Nephron (organoid): ENCODE measurements around the gene ENC1.

ENCODE experiments used
- H3K27ac Mint-ChIP-seq, 3 experiments: 2 replicates each; pipeline ENCODE4 v1.8.0; 2020; ENCODE audit warnings: mixed read lengths in 3 of 3, mild to moderate bottlenecking in 2 of 3, moderate library complexity in 1 of 3
- H3K27me3 Mint-ChIP-seq: 2 replicates; pipeline ENCODE4 v1.8.0; 2021; ENCODE audit warnings: low read depth, mild to moderate bottlenecking, moderate library complexity, mixed read lengths
- H3K36me3 Mint-ChIP-seq: 2 replicates; pipeline ENCODE4 v1.8.0; 2020; ENCODE audit warnings: low read depth, mixed read lengths
- H3K4me1 Mint-ChIP-seq: 2 replicates; pipeline ENCODE4 v1.8.0; 2020; ENCODE audit warnings: mixed read lengths
- H3K4me3 Mint-ChIP-seq, 3 experiments: 2 replicates each; pipeline ENCODE4 v1.8.0; 2020; ENCODE audit warnings: mild to moderate bottlenecking in 3 of 3, mixed read lengths in 3 of 3, moderate library complexity in 2 of 3
- H3K9me3 Mint-ChIP-seq: 2 replicates; pipeline ENCODE4 v1.8.0; 2020; ENCODE audit warnings: mixed read lengths
- TF ChIP-seq, protein P1 (sequence below), 3 experiments: fragments of 200-600 bp; sonication (generic); IDR thresholded peaks; one replicate each; pipeline ENCODE4 v1.5.0; 2021; ENCODE audit warnings: antibody characterized with exemption in 3 of 3; ENCODE audit not compliant: unreplicated experiment in 3 of 3

ENC1 gene

DNA sequence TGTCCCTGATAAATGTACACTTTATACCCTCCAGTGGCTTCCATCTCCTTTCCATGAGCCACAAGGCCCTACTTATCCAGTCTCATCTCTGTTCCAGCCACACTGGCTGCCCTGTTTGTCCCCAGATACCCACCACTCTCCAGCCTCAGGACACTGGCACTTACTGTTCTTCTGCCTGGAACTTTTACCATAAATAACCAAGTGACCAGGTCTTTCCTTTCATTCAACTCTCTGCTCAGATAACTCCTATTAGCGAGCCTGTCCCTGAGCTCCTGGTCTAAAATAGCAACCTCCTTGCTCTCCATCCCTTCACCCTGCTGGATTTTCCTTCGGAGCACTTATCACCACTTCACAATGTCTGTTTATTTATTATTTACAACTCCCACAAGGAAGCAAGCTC, 16.6 kb upstream of the ENC1 start:
- no peak overlapping the region for H3K4me3 Mint-ChIP-seq
- H3K27me3 Mint-ChIP-seq = peaks cover 6% of the 10 kb centered on the region
- no peak overlapping the region for H3K27ac Mint-ChIP-seq
- H3K4me1 Mint-ChIP-seq = peaks cover 14% of the 10 kb centered on the region
- H3K9me3 Mint-ChIP-seq = no peaks in the 10 kb centered on the region
- H3K36me3 Mint-ChIP-seq = no peaks in the 10 kb centered on the region
- TF ChIP-seq, protein P1, sequence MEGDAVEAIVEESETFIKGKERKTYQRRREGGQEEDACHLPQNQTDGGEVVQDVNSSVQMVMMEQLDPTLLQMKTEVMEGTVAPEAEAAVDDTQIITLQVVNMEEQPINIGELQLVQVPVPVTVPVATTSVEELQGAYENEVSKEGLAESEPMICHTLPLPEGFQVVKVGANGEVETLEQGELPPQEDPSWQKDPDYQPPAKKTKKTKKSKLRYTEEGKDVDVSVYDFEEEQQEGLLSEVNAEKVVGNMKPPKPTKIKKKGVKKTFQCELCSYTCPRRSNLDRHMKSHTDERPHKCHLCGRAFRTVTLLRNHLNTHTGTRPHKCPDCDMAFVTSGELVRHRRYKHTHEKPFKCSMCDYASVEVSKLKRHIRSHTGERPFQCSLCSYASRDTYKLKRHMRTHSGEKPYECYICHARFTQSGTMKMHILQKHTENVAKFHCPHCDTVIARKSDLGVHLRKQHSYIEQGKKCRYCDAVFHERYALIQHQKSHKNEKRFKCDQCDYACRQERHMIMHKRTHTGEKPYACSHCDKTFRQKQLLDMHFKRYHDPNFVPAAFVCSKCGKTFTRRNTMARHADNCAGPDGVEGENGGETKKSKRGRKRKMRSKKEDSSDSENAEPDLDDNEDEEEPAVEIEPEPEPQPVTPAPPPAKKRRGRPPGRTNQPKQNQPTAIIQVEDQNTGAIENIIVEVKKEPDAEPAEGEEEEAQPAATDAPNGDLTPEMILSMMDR (IDR thresholded peaks at IDR 0.05; ENCODE audit: unreplicated experiment in 3 of 3) = no peak

DNA sequence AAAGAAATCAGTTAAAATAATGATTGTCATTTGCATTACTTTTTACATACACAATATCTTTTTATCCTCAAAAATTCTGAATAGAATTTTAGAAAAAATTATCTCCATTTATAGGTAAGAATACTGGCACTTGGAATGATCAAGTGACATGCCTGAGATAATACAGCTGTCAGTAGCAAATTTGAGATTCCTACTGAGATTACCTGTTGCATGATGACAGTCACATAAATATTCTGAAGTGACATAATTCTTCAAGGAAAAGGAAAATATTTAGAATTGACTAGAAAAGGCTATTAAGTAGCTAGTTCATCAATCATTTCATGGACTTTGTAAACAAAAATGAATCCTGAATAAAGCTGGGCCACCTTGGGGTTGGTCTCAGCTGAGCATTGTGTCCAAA, 15.2 kb upstream of the ENC1 start:
- Mint-ChIP-seq H3K27me3 (peaks cover 6% of the 10 kb centered on the region), H3K27ac (no peak overlapping the region), H3K9me3 (no peaks in the 10 kb centered on the region), H3K4me1 (peaks cover 3% of the 10 kb centered on the region), H3K36me3 (no peaks in the 10 kb centered on the region), H3K4me3 (no peak overlapping the region)
- TF ChIP-seq, protein P1 (IDR thresholded peaks at IDR 0.05; ENCODE audit: unreplicated experiment in 3 of 3) = no peak

DNA sequence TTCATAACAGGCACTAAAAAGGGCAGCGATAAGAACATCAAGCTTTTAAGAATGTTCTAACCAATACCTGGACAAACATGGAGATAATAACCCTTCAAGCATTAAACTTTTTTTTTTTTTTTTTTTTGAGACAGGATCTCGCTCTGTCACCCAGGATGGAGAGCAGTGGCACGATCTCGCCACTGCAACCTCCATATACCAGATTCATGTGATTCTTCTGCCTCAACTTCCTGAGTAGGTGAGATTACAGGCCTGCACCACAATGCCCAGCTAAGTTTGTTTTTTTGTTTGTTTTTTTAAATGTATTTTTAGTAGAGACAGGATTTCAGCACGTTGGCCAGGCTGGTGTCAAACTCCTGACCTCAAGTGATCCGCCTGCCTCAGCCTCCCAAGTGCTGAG, 14.7 kb upstream of the ENC1 start:
- Mint-ChIP-seq H3K4me1 (no peaks in the 10 kb centered on the region), H3K27me3 (peaks cover 6% of the 10 kb centered on the region), H3K4me3 (no peak overlapping the region), H3K27ac (no peak overlapping the region), H3K36me3 (no peaks in the 10 kb centered on the region), H3K9me3 (no peaks in the 10 kb centered on the region)
- TF ChIP-seq, protein P1 (IDR thresholded peaks at IDR 0.05; ENCODE audit: unreplicated experiment in 3 of 3) = no peak

DNA sequence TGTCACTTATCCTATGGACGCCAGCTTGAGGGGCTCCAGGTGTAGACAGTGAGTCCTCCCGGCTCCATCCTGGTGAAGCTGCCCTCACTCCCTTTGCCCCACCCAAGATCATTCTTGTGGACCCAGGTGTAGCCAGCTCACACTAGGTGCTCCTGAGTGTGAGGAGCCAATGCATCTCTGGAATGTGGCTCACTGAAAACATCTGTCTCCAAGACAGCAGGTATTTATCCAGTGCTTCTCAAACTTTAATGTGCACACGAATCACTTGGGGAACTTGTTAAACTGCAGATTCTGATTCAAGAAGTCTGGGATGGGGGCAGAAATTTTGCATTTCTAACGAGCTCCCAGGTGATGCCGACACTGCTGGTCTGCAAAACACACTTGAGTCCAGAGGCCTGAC, 13.5 kb upstream of the ENC1 start:
- TF ChIP-seq, protein P1 (IDR thresholded peaks at IDR 0.05; ENCODE audit: unreplicated experiment in 3 of 3) = no peak
- no peaks in the 10 kb centered on the region for H3K36me3 Mint-ChIP-seq
- H3K27ac Mint-ChIP-seq = no peak overlapping the region
- H3K9me3 Mint-ChIP-seq = no peaks in the 10 kb centered on the region
- H3K4me3 Mint-ChIP-seq = no peak overlapping the region
- H3K27me3 Mint-ChIP-seq = peaks cover 6% of the 10 kb centered on the region
- H3K4me1 Mint-ChIP-seq = peaks cover 6% of the 10 kb centered on the region

DNA sequence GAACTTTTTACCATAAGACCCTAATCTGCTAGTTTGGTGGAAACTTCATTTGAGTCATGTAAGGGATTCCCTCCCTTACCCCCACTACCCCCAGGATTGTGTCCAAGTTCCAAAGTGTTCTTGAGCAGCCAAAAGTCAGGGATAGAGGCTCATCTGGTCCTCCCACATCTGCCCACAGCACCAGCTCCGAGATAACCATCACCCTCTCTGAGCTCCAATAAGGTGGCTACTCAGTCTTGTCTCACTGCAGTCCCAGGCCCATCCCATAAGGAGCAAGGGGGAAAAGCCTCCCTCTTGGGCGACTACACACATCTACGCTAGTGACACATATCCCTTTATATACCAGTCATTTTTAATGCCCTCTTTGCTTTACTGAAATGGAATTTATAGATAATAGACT, 12.0 kb upstream of the ENC1 start:
- Mint-ChIP-seq H3K4me1 (peaks cover 15% of the 10 kb centered on the region), H3K27me3 (peaks cover 6% of the 10 kb centered on the region), H3K9me3 (no peaks in the 10 kb centered on the region), H3K36me3 (no peaks in the 10 kb centered on the region), H3K27ac (no peak overlapping the region), H3K4me3 (no peak overlapping the region)
- TF ChIP-seq, protein P1 (IDR thresholded peaks at IDR 0.05; ENCODE audit: unreplicated experiment in 3 of 3) = no peak

DNA sequence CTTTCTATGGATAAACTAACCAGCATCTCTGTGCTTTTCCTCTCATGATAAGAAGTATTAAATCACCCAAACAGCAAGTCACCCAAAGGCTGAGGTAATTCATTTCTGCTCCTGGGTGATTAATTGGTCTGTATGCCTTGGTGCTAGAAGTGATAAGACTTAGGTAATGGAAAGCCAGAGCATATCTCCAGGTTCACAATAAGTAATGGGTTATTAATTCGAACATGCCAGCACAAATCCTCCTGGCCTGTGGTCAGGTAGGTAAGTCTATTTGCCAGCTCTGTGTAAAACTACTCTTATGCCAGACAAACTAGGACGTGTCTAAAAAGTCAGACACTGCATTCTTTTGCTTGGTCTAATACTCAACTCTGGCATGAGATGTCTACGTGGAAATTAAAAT, 11.2 kb upstream of the ENC1 start:
- Mint-ChIP-seq H3K27me3 (peaks cover 6% of the 10 kb centered on the region), H3K27ac (no peak overlapping the region), H3K4me1 (peaks cover 23% of the 10 kb centered on the region), H3K36me3 (no peaks in the 10 kb centered on the region), H3K9me3 (no peaks in the 10 kb centered on the region), H3K4me3 (no peak overlapping the region)
- TF ChIP-seq, protein P1 (IDR thresholded peaks at IDR 0.05; ENCODE audit: unreplicated experiment in 3 of 3) = no peak
